ENCODE results near the gene EMILIN3. TPM values are rescaled to one million over a fixed set of nuclear protein-coding genes. Genes with fewer than 3 reads are reported as not detected.

EMILIN3 gene
- total RNA-seq, 1 experiment from 2014 or later = 1.7 TPM

GRCh38 chr20:41392295-41392694, 25.7 kb upstream of the EMILIN3 start:
- no TSS peak for BruUV-seq (replicated peaks)
- ChIA-PET POLR2A (ENCODE audit: low non-redundant PET) (no interaction called here), CTCF (no interaction called here)
- intact Hi-C loops (cut with micrococcal nuclease; ENCODE audit: unreplicated experiment) = no loop called here
- no peak overlapping the region for H3K27ac ChIP-seq (ENCODE audit: low read depth, low read length, poor library complexity, severe bottlenecking)
- no peak for DNase-seq (ENCODE audit: low spot score)
- H3K36me3 ChIP-seq (ENCODE audit: insufficient read depth, low read length, poor library complexity, severe bottlenecking) = no peaks in the 10 kb centered on the region
- no peaks in the 10 kb centered on the region for H3K27me3 ChIP-seq (replicated peaks; ENCODE audit: insufficient read depth, low read depth, low read length, poor library complexity)
- H3K9me3 ChIP-seq (ENCODE audit: low read depth, low read length, poor library complexity, severe bottlenecking) = no peaks in the 10 kb centered on the region
- no peaks in the 10 kb centered on the region for H3K4me1 ChIP-seq (ENCODE audit: insufficient read depth, low read length, poor library complexity, severe bottlenecking)
- TF ChIP-seq EZH2 (IDR thresholded peaks at IDR 0.05; ENCODE audit: borderline replicate concordance, low read depth, low read length, poor library complexity, severe bottlenecking) = no peak
- TF ChIP-seq, protein P1, sequence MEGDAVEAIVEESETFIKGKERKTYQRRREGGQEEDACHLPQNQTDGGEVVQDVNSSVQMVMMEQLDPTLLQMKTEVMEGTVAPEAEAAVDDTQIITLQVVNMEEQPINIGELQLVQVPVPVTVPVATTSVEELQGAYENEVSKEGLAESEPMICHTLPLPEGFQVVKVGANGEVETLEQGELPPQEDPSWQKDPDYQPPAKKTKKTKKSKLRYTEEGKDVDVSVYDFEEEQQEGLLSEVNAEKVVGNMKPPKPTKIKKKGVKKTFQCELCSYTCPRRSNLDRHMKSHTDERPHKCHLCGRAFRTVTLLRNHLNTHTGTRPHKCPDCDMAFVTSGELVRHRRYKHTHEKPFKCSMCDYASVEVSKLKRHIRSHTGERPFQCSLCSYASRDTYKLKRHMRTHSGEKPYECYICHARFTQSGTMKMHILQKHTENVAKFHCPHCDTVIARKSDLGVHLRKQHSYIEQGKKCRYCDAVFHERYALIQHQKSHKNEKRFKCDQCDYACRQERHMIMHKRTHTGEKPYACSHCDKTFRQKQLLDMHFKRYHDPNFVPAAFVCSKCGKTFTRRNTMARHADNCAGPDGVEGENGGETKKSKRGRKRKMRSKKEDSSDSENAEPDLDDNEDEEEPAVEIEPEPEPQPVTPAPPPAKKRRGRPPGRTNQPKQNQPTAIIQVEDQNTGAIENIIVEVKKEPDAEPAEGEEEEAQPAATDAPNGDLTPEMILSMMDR (conservative IDR thresholded peaks at IDR 0.05; ENCODE audit: low read depth, low read length) = no peak
- H3K4me3 ChIP-seq (ENCODE audit: low read depth, low read length, poor library complexity, severe bottlenecking) = no peak overlapping the region

- no peak overlapping the region for H3K27ac ChIP-seq (ENCODE audit: low read depth, low read length, poor library complexity, severe bottlenecking)
- no peaks in the 10 kb centered on the region for H3K9me3 ChIP-seq (ENCODE audit: low read depth, low read length, poor library complexity, severe bottlenecking)
- POLR2A ChIA-PET (ENCODE audit: low non-redundant PET) = no interaction called here
- no peaks in the 10 kb centered on the region for H3K36me3 ChIP-seq (ENCODE audit: insufficient read depth, low read length, poor library complexity, severe bottlenecking)
- no peak for TF ChIP-seq EZH2 (IDR thresholded peaks at IDR 0.05; ENCODE audit: borderline replicate concordance, low read depth, low read length, poor library complexity, severe bottlenecking)
- TF ChIP-seq, protein P1 (conservative IDR thresholded peaks at IDR 0.05; ENCODE audit: low read depth, low read length) = no peak
- H3K27me3 ChIP-seq (replicated peaks; ENCODE audit: insufficient read depth, low read depth, low read length, poor library complexity) = no peaks in the 10 kb centered on the region
- intact Hi-C loops (cut with micrococcal nuclease; ENCODE audit: unreplicated experiment) = no loop called here
- no peak for DNase-seq (ENCODE audit: low spot score)
- H3K4me3 ChIP-seq (ENCODE audit: low read depth, low read length, poor library complexity, severe bottlenecking) = no peak overlapping the region
- CTCF ChIA-PET = no interaction called here
- no TSS peak for BruUV-seq (replicated peaks)
- no peaks in the 10 kb centered on the region for H3K4me1 ChIP-seq (ENCODE audit: insufficient read depth, low read length, poor library complexity, severe bottlenecking)
Observed at GRCh38 chr20:41391587-41392001, 25.0 kb upstream of the EMILIN3 start.

DNA sequence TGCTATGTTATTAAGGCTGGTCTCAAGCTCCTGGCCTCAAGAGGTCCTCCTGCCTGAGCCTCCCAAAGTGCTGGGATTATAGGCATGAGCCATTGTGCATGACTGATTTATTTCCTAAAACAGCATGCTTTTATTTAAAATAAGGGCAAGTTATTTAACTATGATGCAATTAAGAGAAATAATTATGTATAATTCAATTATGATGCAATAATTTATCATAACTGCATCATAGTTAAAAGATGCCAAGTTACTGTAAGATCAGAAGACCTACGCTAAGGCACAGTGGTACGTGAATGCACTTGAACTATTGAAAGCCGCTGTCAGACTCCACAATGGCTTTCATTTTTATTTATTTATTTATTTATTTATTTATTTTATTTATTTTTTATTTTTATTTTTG, 24.3 kb upstream of the EMILIN3 start:
- no TSS peak for BruUV-seq (replicated peaks)
- no peak for DNase-seq (ENCODE audit: low spot score)
- Histone ChIP-seq H3K36me3 (ENCODE audit: insufficient read depth, low read length, poor library complexity, severe bottlenecking) (no peaks in the 10 kb centered on the region), H3K9me3 (ENCODE audit: low read depth, low read length, poor library complexity, severe bottlenecking) (no peaks in the 10 kb centered on the region), H3K4me1 (ENCODE audit: insufficient read depth, low read length, poor library complexity, severe bottlenecking) (no peaks in the 10 kb centered on the region), H3K27me3 (replicated peaks; ENCODE audit: insufficient read depth, low read depth, low read length, poor library complexity) (no peaks in the 10 kb centered on the region), H3K27ac (ENCODE audit: low read depth, low read length, poor library complexity, severe bottlenecking) (no peak overlapping the region), H3K4me3 (ENCODE audit: low read depth, low read length, poor library complexity, severe bottlenecking) (no peak overlapping the region)
- ChIA-PET CTCF (no interaction called here), POLR2A (ENCODE audit: low non-redundant PET) (interaction anchor here (0.6 kb wide), 1 partner anchor 1506 kb away, joined by 3 read pairs; no protein-coding TSS in a partner anchor)
- intact Hi-C loops (cut with micrococcal nuclease; ENCODE audit: unreplicated experiment) = no loop called here
- TF ChIP-seq, protein P1 (conservative IDR thresholded peaks at IDR 0.05; ENCODE audit: low read depth, low read length) = no peak
- TF ChIP-seq EZH2 (IDR thresholded peaks at IDR 0.05; ENCODE audit: borderline replicate concordance, low read depth, low read length, poor library complexity, severe bottlenecking) = no peak
